GM23338 (cell line): Measurements from ENCODE around the gene GRK5. TPM values are rescaled to one million over a fixed set of nuclear protein-coding genes. Genes with fewer than 3 reads are reported as not detected.

Experiments
- ATAC-seq: fragments of 200-7000 bp; cut with Tn5 transposase; 3 replicates; pipeline ENCODE4 v1.9.1; 2020
- DNase-seq: peaks from one replicate; pipeline ENCODE4 v3.0.0-alpha.2; 2015; ENCODE audit warnings: low spot score
- H2AFZ ChIP-seq: fragments of 200-600 bp; sonication (generic); 2 replicates; pipeline ENCODE4 v1.8.0; 2016; ENCODE audit warnings: antibody characterized with exemption, mild to moderate bottlenecking, moderate library complexity
- H3F3A ChIP-seq: fragments of 200-600 bp; sonication (generic); replicated peaks from 2 replicates; pipeline ENCODE4 v1.8.0; 2017; ENCODE audit warnings: antibody characterized with exemption, mixed run types, low read depth
- H3K27ac ChIP-seq: fragments of 200-600 bp; sonication (generic); 2 replicates; pipeline ENCODE4 v1.6.1; 2016; ENCODE audit warnings: low read depth
- H3K27me3 ChIP-seq: fragments of 200-600 bp; sonication (generic); 2 replicates; pipeline ENCODE4 v1.8.0; 2016; ENCODE audit warnings: mild to moderate bottlenecking, mixed run types, moderate library complexity; ENCODE audit not compliant: insufficient read depth
- H3K36me3 ChIP-seq: fragments of 200-600 bp; sonication (generic); 2 replicates; pipeline ENCODE4 v1.8.0; 2016; ENCODE audit warnings: mild to moderate bottlenecking; ENCODE audit not compliant: insufficient read depth
- H3K4me1 ChIP-seq: fragments of 200-600 bp; sonication (generic); 2 replicates; pipeline ENCODE4 v1.8.0; 2016; ENCODE audit warnings: mild to moderate bottlenecking, moderate library complexity; ENCODE audit not compliant: insufficient read depth
- H3K4me2 ChIP-seq: fragments of 200-600 bp; sonication (generic); 2 replicates; pipeline ENCODE4 v1.7.1; 2017; ENCODE audit warnings: mixed run types
- H3K4me3 ChIP-seq: fragments of 200-600 bp; sonication (generic); 2 replicates; pipeline ENCODE4 v1.6.1; 2016; ENCODE audit warnings: mixed run types
- H3K79me2 ChIP-seq: fragments of 200-600 bp; sonication (generic); replicated peaks from 2 replicates; pipeline ENCODE4 v1.8.0; 2017; ENCODE audit warnings: mild to moderate bottlenecking; ENCODE audit not compliant: insufficient read depth
- H3K9me2 ChIP-seq: fragments of 200-600 bp; sonication (generic); 2 replicates; pipeline ENCODE4 v1.8.0; 2017; ENCODE audit not compliant: insufficient read depth
- H4K20me1 ChIP-seq: fragments of 200-600 bp; sonication (generic); replicated peaks from 2 replicates; pipeline ENCODE4 v1.8.0; 2017; ENCODE audit warnings: mild to moderate bottlenecking; ENCODE audit not compliant: insufficient read depth
- H3K27ac Mint-ChIP-seq: 2 replicates; pipeline ENCODE4 v1.8.0; 2020; ENCODE audit warnings: inconsistent platforms, mild to moderate bottlenecking, moderate library complexity, mixed read lengths
- H3K27me3 Mint-ChIP-seq: 3 replicates; pipeline ENCODE4 v1.8.0; 2022; ENCODE audit warnings: low read depth, mild to moderate bottlenecking, moderate library complexity, mixed read lengths, inconsistent platforms; ENCODE audit not compliant: insufficient read depth, poor library complexity
- H3K36me3 Mint-ChIP-seq: 3 replicates; pipeline ENCODE4 v1.8.0; 2021; ENCODE audit warnings: low read depth, mild to moderate bottlenecking, inconsistent platforms, moderate library complexity, mixed read lengths
- H3K4me1 Mint-ChIP-seq: 3 replicates; pipeline ENCODE4 v1.8.0; 2020; ENCODE audit warnings: mild to moderate bottlenecking, inconsistent platforms, mixed read lengths
- H3K4me3 Mint-ChIP-seq: 3 replicates; pipeline ENCODE4 v1.8.0; 2021; ENCODE audit warnings: moderate library complexity, mild to moderate bottlenecking, inconsistent platforms, mixed read lengths
- H3K9me3 Mint-ChIP-seq: 3 replicates; pipeline ENCODE4 v1.8.0; 2020; ENCODE audit warnings: moderate library complexity, mild to moderate bottlenecking, inconsistent platforms, mixed read lengths
- CREB1 ChIP-seq: fragments of 250-450 bp; sonication (Bioruptor Pico); IDR thresholded peaks from 2 replicates; pipeline ENCODE4 v1.5.0; 2020; ENCODE audit warnings: low read depth, mild to moderate bottlenecking, moderate library complexity
- CTCF ChIP-seq, 2 experiments: fragments of 200-600 bp in 1 of 2; sonication (generic) in 1 of 2; conservative IDR thresholded peaks; 2 replicates each; pipeline versions ENCODE4 v1.5.1 to v1.6.1; 2016 to 2017; ENCODE audit warnings: antibody characterized with exemption in 2 of 2, low read depth in 2 of 2, mild to moderate bottlenecking in 2 of 2, moderate library complexity in 1 of 2
- ETS1 ChIP-seq: IDR thresholded peaks from 2 replicates; pipeline ENCODE4 v1.6.1; 2016; ENCODE audit warnings: antibody characterized with exemption
- EZH2 ChIP-seq: fragments of 200-600 bp; sonication (generic); IDR thresholded peaks from one replicate; pipeline ENCODE4 v1.8.0; 2017; ENCODE audit warnings: antibody characterized with exemption, mild to moderate bottlenecking, low read depth; ENCODE audit not compliant: unreplicated experiment
- EZH2phosphoT487 ChIP-seq: fragments of 200-600 bp; sonication (generic); IDR thresholded peaks from one replicate; pipeline ENCODE4 v1.8.1; 2018; ENCODE audit warnings: antibody characterized with exemption; ENCODE audit not compliant: unreplicated experiment
- JUNB ChIP-seq: IDR thresholded peaks from one replicate; pipeline ENCODE4 v1.6.1; 2016; ENCODE audit warnings: antibody characterized with exemption; ENCODE audit not compliant: unreplicated experiment
- NANOG ChIP-seq: IDR thresholded peaks from 2 replicates; pipeline ENCODE4 v1.6.1; 2016; ENCODE audit warnings: antibody characterized with exemption, borderline replicate concordance
- POLR2AphosphoS5 ChIP-seq: IDR thresholded peaks from 2 replicates; pipeline ENCODE4 v1.6.1; 2016; ENCODE audit warnings: antibody characterized with exemption, low read depth
- REST ChIP-seq: IDR thresholded peaks from one replicate; pipeline ENCODE4 v1.6.1; 2018; ENCODE audit warnings: antibody characterized with exemption; ENCODE audit not compliant: unreplicated experiment
- STAT1 ChIP-seq: IDR thresholded peaks from one replicate; pipeline ENCODE4 v1.6.1; 2016; ENCODE audit warnings: antibody characterized with exemption; ENCODE audit not compliant: unreplicated experiment
- ZNF114 ChIP-seq: fragments of 250-450 bp; sonication (Bioruptor Pico); IDR thresholded peaks from 2 replicates; pipeline ENCODE4 v1.5.0; 2020; ENCODE audit warnings: mild to moderate bottlenecking, moderate library complexity
- ZNF331 ChIP-seq: fragments of 250-450 bp; sonication (Bioruptor Pico); IDR thresholded peaks from 2 replicates; pipeline ENCODE4 v1.5.0; 2020; ENCODE audit warnings: low read depth, mild to moderate bottlenecking, moderate library complexity
- polyA plus RNA-seq: library from polyadenylated mRNA; unstranded; fragments of >200 nt; fragmentation: Nextera tagmentation; extraction: Ambion mirVana; gene quantifications from 2 replicates; pipeline ENCODE4 v1.2.1, GENCODE V29; 2016
- total RNA-seq: library from RNA; depleted of rRNA; stranded (reverse); fragments of >200 nt; shearing (Covaris generic); gene quantifications from 2 replicates; pipeline ENCODE4 v1.2.3, GENCODE V29; 2014
- TF ChIP-seq, protein P1 (sequence below): fragments of 250-450 bp; sonication (Bioruptor Pico); IDR thresholded peaks from 2 replicates; pipeline ENCODE4 v1.5.0; 2020; ENCODE audit warnings: mild to moderate bottlenecking, moderate library complexity

The GRK5 gene
- total and polyA plus RNA-seq, 2 experiments from 2014 or later = 0.53 to 2.0 TPM

- Histone ChIP-seq H4K20me1 (no peaks in the 10 kb centered on the region), H3K36me3 (no peaks in the 10 kb centered on the region), H3F3A (no peaks in the 10 kb centered on the region), H3K27me3 (no peaks in the 10 kb centered on the region), H3K4me3 (no peak overlapping the region), H3K4me1 (no peaks in the 10 kb centered on the region), H3K4me2 (no peak overlapping the region), H3K9me2 (no peaks in the 10 kb centered on the region), H3K27ac (no peak overlapping the region), H2AFZ (no peak overlapping the region), H3K79me2 (no peaks in the 10 kb centered on the region)
- Mint-ChIP-seq H3K9me3 (no peaks in the 10 kb centered on the region), H3K4me1 (peaks cover 17% of the 10 kb centered on the region), H3K4me3 (no peak overlapping the region), H3K36me3 (no peaks in the 10 kb centered on the region; the same call in 2 of the 3 replicates), H3K27ac (no peak overlapping the region), H3K27me3 (peaks cover 11% of the 10 kb centered on the region)
- no peak for DNase-seq
- TF ChIP-seq ZNF331 (CRISPR knock-in tag) (no peak), STAT1 (no peak), CTCF (conservative IDR thresholded peaks at IDR 0.05; ENCODE audit: low read depth in 2 of 2) (no peak), EZH2 (no peak), CREB1 (no peak), ETS1 (no peak), REST (no peak), NANOG (no peak), ZNF114 (no peak), POLR2AphosphoS5 (no peak), EZH2phosphoT487 (no peak), JUNB (no peak)
- TF ChIP-seq, protein P1, sequence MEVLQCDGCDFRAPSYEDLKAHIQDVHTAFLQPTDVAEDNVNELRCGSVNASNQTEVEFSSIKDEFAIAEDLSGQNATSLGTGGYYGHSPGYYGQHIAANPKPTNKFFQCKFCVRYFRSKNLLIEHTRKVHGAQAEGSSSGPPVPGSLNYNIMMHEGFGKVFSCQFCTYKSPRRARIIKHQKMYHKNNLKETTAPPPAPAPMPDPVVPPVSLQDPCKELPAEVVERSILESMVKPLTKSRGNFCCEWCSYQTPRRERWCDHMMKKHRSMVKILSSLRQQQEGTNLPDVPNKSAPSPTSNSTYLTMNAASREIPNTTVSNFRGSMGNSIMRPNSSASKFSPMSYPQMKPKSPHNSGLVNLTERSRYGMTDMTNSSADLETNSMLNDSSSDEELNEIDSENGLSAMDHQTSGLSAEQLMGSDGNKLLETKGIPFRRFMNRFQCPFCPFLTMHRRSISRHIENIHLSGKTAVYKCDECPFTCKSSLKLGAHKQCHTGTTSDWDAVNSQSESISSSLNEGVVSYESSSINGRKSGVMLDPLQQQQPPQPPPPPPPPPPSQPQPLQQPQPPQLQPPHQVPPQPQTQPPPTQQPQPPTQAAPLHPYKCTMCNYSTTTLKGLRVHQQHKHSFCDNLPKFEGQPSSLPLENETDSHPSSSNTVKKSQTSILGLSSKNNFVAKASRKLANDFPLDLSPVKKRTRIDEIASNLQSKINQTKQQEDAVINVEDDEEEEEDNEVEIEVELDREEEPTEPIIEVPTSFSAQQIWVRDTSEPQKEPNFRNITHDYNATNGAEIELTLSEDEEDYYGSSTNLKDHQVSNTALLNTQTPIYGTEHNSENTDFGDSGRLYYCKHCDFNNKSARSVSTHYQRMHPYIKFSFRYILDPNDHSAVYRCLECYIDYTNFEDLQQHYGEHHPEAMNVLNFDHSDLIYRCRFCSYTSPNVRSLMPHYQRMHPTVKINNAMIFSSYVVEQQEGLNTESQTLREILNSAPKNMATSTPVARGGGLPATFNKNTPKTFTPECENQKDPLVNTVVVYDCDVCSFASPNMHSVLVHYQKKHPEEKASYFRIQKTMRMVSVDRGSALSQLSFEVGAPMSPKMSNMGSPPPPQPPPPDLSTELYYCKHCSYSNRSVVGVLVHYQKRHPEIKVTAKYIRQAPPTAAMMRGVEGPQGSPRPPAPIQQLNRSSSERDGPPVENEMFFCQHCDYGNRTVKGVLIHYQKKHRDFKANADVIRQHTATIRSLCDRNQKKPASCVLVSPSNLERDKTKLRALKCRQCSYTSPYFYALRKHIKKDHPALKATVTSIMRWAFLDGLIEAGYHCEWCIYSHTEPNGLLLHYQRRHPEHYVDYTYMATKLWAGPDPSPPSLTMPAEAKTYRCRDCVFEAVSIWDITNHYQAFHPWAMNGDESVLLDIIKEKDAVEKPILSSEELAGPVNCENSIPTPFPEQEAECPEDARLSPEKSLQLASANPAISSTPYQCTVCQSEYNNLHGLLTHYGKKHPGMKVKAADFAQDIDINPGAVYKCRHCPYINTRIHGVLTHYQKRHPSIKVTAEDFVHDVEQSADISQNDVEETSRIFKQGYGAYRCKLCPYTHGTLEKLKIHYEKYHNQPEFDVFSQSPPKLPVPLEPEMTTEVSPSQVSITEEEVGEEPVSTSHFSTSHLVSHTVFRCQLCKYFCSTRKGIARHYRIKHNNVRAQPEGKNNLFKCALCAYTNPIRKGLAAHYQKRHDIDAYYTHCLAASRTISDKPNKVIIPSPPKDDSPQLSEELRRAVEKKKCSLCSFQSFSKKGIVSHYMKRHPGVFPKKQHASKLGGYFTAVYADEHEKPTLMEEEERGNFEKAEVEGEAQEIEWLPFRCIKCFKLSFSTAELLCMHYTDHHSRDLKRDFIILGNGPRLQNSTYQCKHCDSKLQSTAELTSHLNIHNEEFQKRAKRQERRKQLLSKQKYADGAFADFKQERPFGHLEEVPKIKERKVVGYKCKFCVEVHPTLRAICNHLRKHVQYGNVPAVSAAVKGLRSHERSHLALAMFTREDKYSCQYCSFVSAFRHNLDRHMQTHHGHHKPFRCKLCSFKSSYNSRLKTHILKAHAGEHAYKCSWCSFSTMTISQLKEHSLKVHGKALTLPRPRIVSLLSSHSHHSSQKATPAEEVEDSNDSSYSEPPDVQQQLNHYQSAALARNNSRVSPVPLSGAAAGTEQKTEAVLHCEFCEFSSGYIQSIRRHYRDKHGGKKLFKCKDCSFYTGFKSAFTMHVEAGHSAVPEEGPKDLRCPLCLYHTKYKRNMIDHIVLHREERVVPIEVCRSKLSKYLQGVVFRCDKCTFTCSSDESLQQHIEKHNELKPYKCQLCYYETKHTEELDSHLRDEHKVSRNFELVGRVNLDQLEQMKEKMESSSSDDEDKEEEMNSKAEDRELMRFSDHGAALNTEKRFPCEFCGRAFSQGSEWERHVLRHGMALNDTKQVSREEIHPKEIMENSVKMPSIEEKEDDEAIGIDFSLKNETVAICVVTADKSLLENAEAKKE = no peak
- ATAC-seq = no peak
Observed at GRCh38 chr10:119447421-119447820, 240.1 kb downstream of the GRK5 start.
